SU-DHL-6 (cell line): Measurements from ENCODE around the gene CYB561.

Source experiments
- EZH2phosphoT487 ChIP-seq: fragments of 200-600 bp; sonication (generic), shearing (Covaris generic); conservative IDR thresholded peaks from 2 replicates; pipeline ENCODE4 v1.6.1; 2018; ENCODE audit warnings: mild to moderate bottlenecking, antibody characterized with exemption, low read length, moderate library complexity, mixed read lengths
- TF ChIP-seq, protein P1 (sequence below): fragments of 200-600 bp; sonication (generic); IDR thresholded peaks from one replicate; pipeline ENCODE4 v1.5.1; 2017; ENCODE audit warnings: antibody characterized with exemption, mild to moderate bottlenecking, low read length, moderate library complexity; ENCODE audit not compliant: insufficient read depth, poor library complexity, severe bottlenecking

DNA sequence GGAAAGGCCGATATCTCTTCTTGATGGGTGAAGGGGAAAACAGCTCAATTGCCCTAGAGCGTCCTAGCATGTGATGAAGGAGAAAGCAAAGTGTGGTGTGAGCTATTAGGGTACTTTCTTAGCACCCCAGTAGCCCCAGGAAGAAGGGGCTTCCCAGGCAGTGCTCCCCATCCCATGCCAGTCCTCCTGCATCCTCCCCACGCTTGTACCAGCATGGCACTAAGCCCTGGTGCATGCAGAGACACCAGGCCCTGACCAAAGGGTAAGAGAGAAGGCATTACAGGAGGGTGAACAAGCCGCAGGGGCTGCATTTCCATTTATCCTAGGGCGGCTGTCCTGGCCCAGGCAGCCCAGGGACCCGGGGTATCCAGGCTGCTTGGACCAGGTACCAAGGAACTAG is 3.1 kb downstream of the CYB561 start:
- TF ChIP-seq, protein P1, sequence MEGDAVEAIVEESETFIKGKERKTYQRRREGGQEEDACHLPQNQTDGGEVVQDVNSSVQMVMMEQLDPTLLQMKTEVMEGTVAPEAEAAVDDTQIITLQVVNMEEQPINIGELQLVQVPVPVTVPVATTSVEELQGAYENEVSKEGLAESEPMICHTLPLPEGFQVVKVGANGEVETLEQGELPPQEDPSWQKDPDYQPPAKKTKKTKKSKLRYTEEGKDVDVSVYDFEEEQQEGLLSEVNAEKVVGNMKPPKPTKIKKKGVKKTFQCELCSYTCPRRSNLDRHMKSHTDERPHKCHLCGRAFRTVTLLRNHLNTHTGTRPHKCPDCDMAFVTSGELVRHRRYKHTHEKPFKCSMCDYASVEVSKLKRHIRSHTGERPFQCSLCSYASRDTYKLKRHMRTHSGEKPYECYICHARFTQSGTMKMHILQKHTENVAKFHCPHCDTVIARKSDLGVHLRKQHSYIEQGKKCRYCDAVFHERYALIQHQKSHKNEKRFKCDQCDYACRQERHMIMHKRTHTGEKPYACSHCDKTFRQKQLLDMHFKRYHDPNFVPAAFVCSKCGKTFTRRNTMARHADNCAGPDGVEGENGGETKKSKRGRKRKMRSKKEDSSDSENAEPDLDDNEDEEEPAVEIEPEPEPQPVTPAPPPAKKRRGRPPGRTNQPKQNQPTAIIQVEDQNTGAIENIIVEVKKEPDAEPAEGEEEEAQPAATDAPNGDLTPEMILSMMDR = no peak
- no peak for TF ChIP-seq EZH2phosphoT487
